ENCODE measurements around the gene RIPOR2. TPM values are rescaled to one million over a fixed set of nuclear protein-coding genes. Genes with fewer than 3 reads are reported as not detected.

RIPOR2 gene
- total and polyA plus RNA-seq, 8 donors: 2.0 to 19.3 (median 9.4) TPM; not detected in 1

DNA sequence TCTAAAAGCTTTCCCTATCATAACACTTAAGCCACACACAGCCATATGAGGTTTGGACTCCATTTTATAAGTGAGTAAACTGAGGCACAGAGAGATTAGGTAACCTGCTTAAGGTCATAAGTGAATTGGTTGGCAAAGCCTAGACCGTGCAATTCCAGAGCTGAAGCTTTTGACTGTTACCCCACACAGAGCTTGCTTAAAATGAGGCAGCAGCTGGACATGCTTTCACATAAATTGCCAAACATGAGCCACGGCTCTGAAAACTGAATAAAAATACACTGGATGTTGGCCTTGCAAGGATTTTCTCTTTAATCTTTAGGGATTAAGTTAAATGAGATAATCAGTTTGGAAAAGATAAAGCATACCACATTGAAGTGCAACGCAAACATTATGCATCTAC lies 2.5 kb downstream of the RIPOR2 start:
- Histone ChIP-seq H3K27me3 (no peaks in the 10 kb centered on the region), H3K4me3 (peak overlapping the region in 2 of 4 donors; percentile 11 to 25), H3K36me3 (no peaks in the 10 kb centered on the region), H3K4me1 (peaks cover 25 to 74% (median 39%) of the 10 kb centered on the region in 4 donors), H3K9me3 (no peaks in the 10 kb centered on the region), H3K27ac (peak overlapping the region in 2 of 5 donors; percentile 64 to 80)
- TF ChIP-seq POLR2A (IDR thresholded peaks at IDR 0.05) (no peak), POLR2AphosphoS5 (IDR thresholded peaks at IDR 0.05) (no peak), EP300 (IDR thresholded peaks at IDR 0.05) (no peak)
- TF ChIP-seq, protein P1, sequence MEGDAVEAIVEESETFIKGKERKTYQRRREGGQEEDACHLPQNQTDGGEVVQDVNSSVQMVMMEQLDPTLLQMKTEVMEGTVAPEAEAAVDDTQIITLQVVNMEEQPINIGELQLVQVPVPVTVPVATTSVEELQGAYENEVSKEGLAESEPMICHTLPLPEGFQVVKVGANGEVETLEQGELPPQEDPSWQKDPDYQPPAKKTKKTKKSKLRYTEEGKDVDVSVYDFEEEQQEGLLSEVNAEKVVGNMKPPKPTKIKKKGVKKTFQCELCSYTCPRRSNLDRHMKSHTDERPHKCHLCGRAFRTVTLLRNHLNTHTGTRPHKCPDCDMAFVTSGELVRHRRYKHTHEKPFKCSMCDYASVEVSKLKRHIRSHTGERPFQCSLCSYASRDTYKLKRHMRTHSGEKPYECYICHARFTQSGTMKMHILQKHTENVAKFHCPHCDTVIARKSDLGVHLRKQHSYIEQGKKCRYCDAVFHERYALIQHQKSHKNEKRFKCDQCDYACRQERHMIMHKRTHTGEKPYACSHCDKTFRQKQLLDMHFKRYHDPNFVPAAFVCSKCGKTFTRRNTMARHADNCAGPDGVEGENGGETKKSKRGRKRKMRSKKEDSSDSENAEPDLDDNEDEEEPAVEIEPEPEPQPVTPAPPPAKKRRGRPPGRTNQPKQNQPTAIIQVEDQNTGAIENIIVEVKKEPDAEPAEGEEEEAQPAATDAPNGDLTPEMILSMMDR (IDR thresholded peaks at IDR 0.05): no peak
- DNase-seq: no peak
- 52 to 65% (median 56%) methylated on average over 3 of the region's 3 CpGs for WGBS, 5 donors
- intact Hi-C loops (cut with DNase I; ENCODE audit: low total_unique reads): no loop called here

DNA sequence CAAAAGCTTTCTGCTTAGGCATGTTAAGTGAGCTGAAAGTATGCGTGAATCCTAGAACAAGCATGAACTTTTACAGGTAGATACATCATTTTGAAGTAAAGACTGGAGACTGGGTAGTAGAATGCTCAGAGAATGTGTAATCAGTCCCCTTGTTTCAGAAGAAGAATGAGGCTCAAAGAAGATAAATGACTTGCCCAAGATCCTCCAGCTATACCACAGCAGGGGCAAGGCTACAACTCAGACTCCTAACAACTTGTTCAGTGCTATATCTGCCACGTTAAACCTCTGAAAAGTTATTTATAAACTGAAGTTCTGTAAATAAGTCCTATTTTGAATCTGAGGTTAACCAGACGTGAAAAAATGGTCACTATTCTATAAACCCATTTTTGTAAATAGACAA lies 2.9 kb downstream of the RIPOR2 start:
- H3K4me3 ChIP-seq: peak overlapping the region in 1 of 4 donors; percentile 25

DNA sequence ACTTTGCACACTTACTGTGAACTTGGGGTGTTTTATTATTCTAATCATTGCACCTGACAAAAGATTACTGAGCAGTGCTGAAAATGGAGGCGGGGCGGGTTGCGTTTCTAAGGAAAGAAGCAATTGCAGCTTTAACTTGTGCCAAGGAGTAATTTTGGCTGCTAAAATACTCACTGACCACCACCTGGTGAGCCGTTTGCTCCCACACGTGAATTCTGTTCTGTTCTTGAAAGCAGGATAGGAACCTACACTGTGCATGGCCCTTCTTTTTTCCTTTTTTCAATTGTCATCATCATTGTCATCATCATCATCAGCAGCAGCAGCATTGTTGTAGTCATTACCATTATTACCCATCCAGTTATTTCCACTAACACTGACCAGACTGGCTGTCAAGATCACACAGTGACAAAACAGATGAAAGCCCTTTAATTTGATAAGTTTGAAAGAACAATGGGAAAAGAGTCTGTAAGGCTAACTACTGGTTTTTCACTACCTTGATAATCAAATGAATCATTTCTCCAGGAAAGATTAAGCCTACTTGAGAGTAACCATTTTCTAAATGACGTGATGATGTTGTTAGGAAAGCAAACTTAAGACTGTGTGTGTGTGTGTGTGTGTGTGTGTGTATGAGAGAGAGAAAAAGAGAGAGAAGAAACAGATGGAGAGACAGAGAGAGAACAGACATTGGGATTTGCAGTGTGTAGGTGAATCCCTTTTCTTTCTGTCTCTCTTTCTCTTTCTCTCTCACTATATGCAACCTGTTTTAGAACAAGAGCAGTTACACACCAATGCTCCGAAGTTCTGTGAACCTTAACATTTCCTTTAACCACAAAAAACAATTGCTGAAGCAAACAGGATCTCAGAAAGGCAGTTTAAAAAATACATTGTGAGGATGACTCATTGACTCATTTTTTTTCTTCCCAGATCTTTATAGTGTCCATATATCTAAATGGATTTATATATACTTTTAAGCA lies 3.8 kb downstream of the RIPOR2 start:
- no peak for DNase-seq
- TF ChIP-seq EP300 (IDR thresholded peaks at IDR 0.05) (no peak), POLR2AphosphoS5 (IDR thresholded peaks at IDR 0.05) (no peak), POLR2A (IDR thresholded peaks at IDR 0.05) (no peak)
- TF ChIP-seq, protein P1 (IDR thresholded peaks at IDR 0.05): no peak
- H3K27ac ChIP-seq: peak overlapping the region in 3 of 5 donors; percentile 12 to 64 (median 35)
- peak overlapping the region in 2 of 4 donors; percentile 18 to 22 for H3K4me3 ChIP-seq
- intact Hi-C loops (cut with DNase I; ENCODE audit: low total_unique reads): no loop called here
- 17 to 45% (median 29%) methylated on average over 7 of the region's 7 CpGs for WGBS, 5 donors
- no peaks in the 10 kb centered on the region for H3K9me3 ChIP-seq
- H3K27me3 ChIP-seq: no peaks in the 10 kb centered on the region
- H3K4me1 ChIP-seq: peaks cover 25 to 78% (median 39%) of the 10 kb centered on the region in 4 donors
- no peaks in the 10 kb centered on the region for H3K36me3 ChIP-seq

More for the DNA sequence above, 2.9 kb downstream of the RIPOR2 start:
- TF ChIP-seq, protein P1 (IDR thresholded peaks at IDR 0.05): no peak
- TF ChIP-seq EP300 (IDR thresholded peaks at IDR 0.05): no peak
- no peak for TF ChIP-seq POLR2AphosphoS5 (IDR thresholded peaks at IDR 0.05)
- no peak for TF ChIP-seq POLR2A (IDR thresholded peaks at IDR 0.05)
- Histone ChIP-seq H3K4me1 (peaks cover 25 to 78% (median 39%) of the 10 kb centered on the region in 4 donors), H3K9me3 (no peaks in the 10 kb centered on the region), H3K27me3 (no peaks in the 10 kb centered on the region), H3K36me3 (no peaks in the 10 kb centered on the region), H3K27ac (peak overlapping the region in 1 of 5 donors; percentile 64)
- intact Hi-C loops (cut with DNase I; ENCODE audit: low total_unique reads): no loop called here
- WGBS, 5 donors: 52 to 73% (median 64%) methylated on average over 3 of the region's 3 CpGs
- no peak for DNase-seq

DNA sequence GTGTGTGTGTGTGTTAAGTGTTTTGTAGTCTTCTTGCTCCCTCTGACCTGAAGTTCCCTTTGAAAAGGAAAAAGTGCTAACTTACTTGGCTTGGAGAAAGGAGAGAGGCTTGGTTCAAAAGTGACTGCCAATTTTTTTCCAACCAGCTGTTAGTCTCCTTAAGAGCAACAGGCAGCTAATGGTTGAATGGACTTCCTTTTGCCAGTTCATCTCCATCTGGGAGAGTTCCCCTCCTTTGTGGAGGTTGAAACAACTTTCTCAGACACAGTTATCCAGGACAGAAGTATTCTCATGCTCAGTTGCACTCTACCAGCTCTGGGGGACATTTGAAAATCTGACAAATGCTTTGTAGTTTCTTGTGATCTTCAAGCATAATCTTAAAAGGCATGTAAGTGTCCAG lies 4.5 kb downstream of the RIPOR2 start:
- peaks cover 22 to 74% (median 38%) of the 10 kb centered on the region in 4 donors for H3K4me1 ChIP-seq
- H3K36me3 ChIP-seq: no peaks in the 10 kb centered on the region
- H3K9me3 ChIP-seq: no peaks in the 10 kb centered on the region
- intact Hi-C loops (cut with DNase I; ENCODE audit: low total_unique reads): no loop called here
- peak overlapping the region in 2 of 5 donors; percentile 12 to 35 for H3K27ac ChIP-seq
- TF ChIP-seq, protein P1 (IDR thresholded peaks at IDR 0.05): no peak
- TF ChIP-seq POLR2A (IDR thresholded peaks at IDR 0.05): no peak
- no peak for TF ChIP-seq POLR2AphosphoS5 (IDR thresholded peaks at IDR 0.05)
- no peak for TF ChIP-seq EP300 (IDR thresholded peaks at IDR 0.05)
- peak in 1 of 2 donors; percentile 63 for DNase-seq
- H3K27me3 ChIP-seq: no peaks in the 10 kb centered on the region
- H3K4me3 ChIP-seq: peak overlapping the region in 2 of 4 donors; percentile 18 to 22

Measured in stomach (tissue), 9 donors.